Stimulated activated CD8-positive, alpha-beta memory T cell treated with anti-CD3 and anti-CD28 coated beads, Interleukin-4, amount 100 ng/mL, for 24 hours (primary cell): ENCODE data around the gene CR2.
"Not testable (repeated sequence)": the region's sequence is repeated elsewhere in the genome, so short reads cannot be mapped to it uniquely, and the experiment has no call there.

Experiments
- DNase-seq: peaks from one replicate; pipeline ENCODE4 v3.0.0-alpha.2; 2020; ENCODE audit warnings: low read depth

Gene CR2

GRCh38 chr1:207454046-207454964, at the start of gene CR2:
TSS of gene CR2 (plus strand) at chr1:207454328. CDS start at chr1:207454419, 91 bp downstream.
- peak; percentile 53 for DNase-seq

- DNase-seq = no peak
These were observed 49.1 kb upstream of the CR2 start for GRCh38 chr1:207404849-207405525.

- no peak for DNase-seq
These were observed 48.3 kb upstream of the CR2 start for GRCh38 chr1:207405814-207406213.

GRCh38 chr1:207407655-207408260, 46.4 kb upstream of the CR2 start:
- no peak for DNase-seq

GRCh38 chr1:207412845-207413244, 41.3 kb upstream of the CR2 start:
- no peak for DNase-seq

GRCh38 chr1:207414606-207415108, 39.5 kb upstream of the CR2 start:
- DNase-seq = peak; percentile 11

- DNase-seq = no peak
These were observed 37.1 kb upstream of the CR2 start for GRCh38 chr1:207417076-207417475.

- no peak for DNase-seq
These were observed 35.8 kb upstream of the CR2 start for GRCh38 chr1:207418351-207418750.

- no peak for DNase-seq
These were observed 34.0 kb upstream of the CR2 start for GRCh38 chr1:207420109-207420508.

- no peak for DNase-seq
These were observed 33.0 kb upstream of the CR2 start for GRCh38 chr1:207421078-207421477.

- no peak for DNase-seq
These were observed 30.4 kb upstream of the CR2 start for GRCh38 chr1:207423560-207424292.

- no peak for DNase-seq
These were observed 29.5 kb upstream of the CR2 start for GRCh38 chr1:207424570-207425131.

- no peak for DNase-seq
These were observed 26.1 kb upstream of the CR2 start for GRCh38 chr1:207427832-207428585.

GRCh38 chr1:207428783-207429182, 25.3 kb upstream of the CR2 start:
- no peak for DNase-seq

GRCh38 chr1:207429963-207430362, 24.2 kb upstream of the CR2 start:
- DNase-seq = no peak

- no peak for DNase-seq
These were observed 23.5 kb upstream of the CR2 start for GRCh38 chr1:207430602-207431001.

GRCh38 chr1:207431508-207431907, 22.6 kb upstream of the CR2 start:
- DNase-seq = no peak

- no peak for DNase-seq
These were observed 20.7 kb upstream of the CR2 start for GRCh38 chr1:207433435-207433834.

- DNase-seq = not testable (repeated sequence)
These were observed 17.4 kb upstream of the CR2 start for GRCh38 chr1:207436746-207437145.

- DNase-seq = no peak
These were observed 13.5 kb upstream of the CR2 start for GRCh38 chr1:207440626-207441025.
